Parathyroid adenoma (tissue), 2 donors: ENCODE measurements around the gene KYAT1.

ENCODE experiments used
- H2AFZ ChIP-seq: fragments of 300-600 bp; sonication (generic); one replicate; pipeline ENCODE4 v1.7.0; 2017; ENCODE audit warnings: antibody characterized with exemption, mild to moderate bottlenecking
- H3K27ac ChIP-seq: fragments of 300-600 bp; sonication (generic); one replicate; pipeline ENCODE4 v1.7.0; 2017
- H3K27me3 ChIP-seq: fragments of 300-600 bp; sonication (generic); one replicate; pipeline ENCODE4 v1.7.0; 2017; ENCODE audit warnings: low read length; ENCODE audit not compliant: control insufficient read depth, insufficient read depth
- H3K36me3 ChIP-seq: fragments of 300-600 bp; sonication (generic); one replicate; pipeline ENCODE4 v1.7.0; 2017; ENCODE audit warnings: low read length; ENCODE audit not compliant: control insufficient read depth, insufficient read depth
- H3K4me1 ChIP-seq: fragments of 300-600 bp; sonication (generic); one replicate; pipeline ENCODE4 v1.7.0; 2017; ENCODE audit warnings: control low read depth
- H3K4me2 ChIP-seq: fragments of 300-600 bp; sonication (generic); one replicate; pipeline ENCODE4 v1.7.0; 2017; ENCODE audit warnings: low read length
- H3K4me3 ChIP-seq: fragments of 300-600 bp; sonication (generic); one replicate; pipeline ENCODE4 v1.7.0; 2017; ENCODE audit warnings: low read depth, low read length
- H3K79me2 ChIP-seq: fragments of 300-600 bp; sonication (generic); one replicate; pipeline ENCODE4 v1.7.0; 2017; ENCODE audit warnings: control low read depth
- H3K9ac ChIP-seq: fragments of 300-600 bp; sonication (generic); one replicate; pipeline ENCODE4 v1.7.0; 2017; ENCODE audit warnings: mild to moderate bottlenecking
- H3K9me3 ChIP-seq: fragments of 300-600 bp; sonication (generic); one replicate; pipeline ENCODE4 v1.7.0; 2017; ENCODE audit warnings: low read length; ENCODE audit not compliant: control insufficient read depth
- CTCF ChIP-seq: fragments of 300-600 bp; sonication (generic); IDR thresholded peaks from one replicate; pipeline ENCODE4 v1.7.0; 2017; ENCODE audit warnings: antibody characterized with exemption, mild to moderate bottlenecking
- donor health status: primary hyperparathyroidism.

KYAT1 gene

GRCh38 chr9:128891321-128892220 is 9.8 kb upstream of the KYAT1 start:
- Histone ChIP-seq H3K9ac (no peak overlapping the region), H3K4me2 (no peak overlapping the region), H3K9me3 (no peaks in the 10 kb centered on the region), H3K27me3 (no peaks in the 10 kb centered on the region), H2AFZ (no peak overlapping the region), H3K4me1 (no peaks in the 10 kb centered on the region), H3K4me3 (no peak overlapping the region), H3K36me3 (no peaks in the 10 kb centered on the region), H3K79me2 (no peaks in the 10 kb centered on the region), H3K27ac (no peak overlapping the region)
- TF ChIP-seq CTCF, result no peak

GRCh38 chr9:128887914-128888350 is 6.2 kb upstream of the KYAT1 start:
- TF ChIP-seq CTCF, result no peak
- Histone ChIP-seq H2AFZ (no peak overlapping the region), H3K27me3 (no peaks in the 10 kb centered on the region), H3K4me3 (no peak overlapping the region), H3K79me2 (peaks cover 11% of the 10 kb centered on the region), H3K9ac (no peak overlapping the region), H3K36me3 (no peaks in the 10 kb centered on the region), H3K4me1 (peaks cover 8% of the 10 kb centered on the region), H3K9me3 (no peaks in the 10 kb centered on the region), H3K27ac (no peak overlapping the region), H3K4me2 (no peak overlapping the region)

GRCh38 chr9:128887049-128887448 is 5.3 kb upstream of the KYAT1 start:
- Histone ChIP-seq H3K27me3 (no peaks in the 10 kb centered on the region), H2AFZ (no peak overlapping the region)

GRCh38 chr9:128886211-128886891 is 4.6 kb upstream of the KYAT1 start:
- Histone ChIP-seq H2AFZ (no peak overlapping the region), H3K4me3 (peak overlapping the region; percentile 36), H3K79me2 (peaks cover 15% of the 10 kb centered on the region), H3K9me3 (no peaks in the 10 kb centered on the region), H3K4me2 (peak overlapping the region; percentile 65), H3K27me3 (no peaks in the 10 kb centered on the region), H3K36me3 (no peaks in the 10 kb centered on the region), H3K4me1 (peaks cover 8% of the 10 kb centered on the region), H3K27ac (peak overlapping the region; percentile 77), H3K9ac (no peak overlapping the region)
- TF ChIP-seq CTCF, result no peak

More at GRCh38 chr9:128887049-128887448, 5.3 kb upstream of the KYAT1 start:
- TF ChIP-seq CTCF, result no peak
- Histone ChIP-seq H3K36me3 (no peaks in the 10 kb centered on the region), H3K79me2 (peaks cover 15% of the 10 kb centered on the region), H3K9me3 (no peaks in the 10 kb centered on the region), H3K9ac (no peak overlapping the region), H3K4me1 (peaks cover 8% of the 10 kb centered on the region), H3K27ac (peak overlapping the region; percentile 77), H3K4me3 (no peak overlapping the region), H3K4me2 (peak overlapping the region; percentile 65)
